Measurements from ENCODE around the gene LPGAT1.
"Not testable (repeated sequence)": the region's sequence is repeated elsewhere in the genome, so short reads cannot be mapped to it uniquely, and the experiment has no call there.

The LPGAT1 gene

GRCh38 chr1:211699059-211699458, 131.5 kb downstream of the LPGAT1 start:
- DNase-seq, result no peak

- no peak for DNase-seq
Observed at GRCh38 chr1:211698161-211699026, 132.2 kb downstream of the LPGAT1 start.

GRCh38 chr1:211697356-211697755, 133.2 kb downstream of the LPGAT1 start:
- no peak for DNase-seq

GRCh38 chr1:211695135-211695816, 135.3 kb downstream of the LPGAT1 start:
- DNase-seq, result peak; percentile 64

DNA sequence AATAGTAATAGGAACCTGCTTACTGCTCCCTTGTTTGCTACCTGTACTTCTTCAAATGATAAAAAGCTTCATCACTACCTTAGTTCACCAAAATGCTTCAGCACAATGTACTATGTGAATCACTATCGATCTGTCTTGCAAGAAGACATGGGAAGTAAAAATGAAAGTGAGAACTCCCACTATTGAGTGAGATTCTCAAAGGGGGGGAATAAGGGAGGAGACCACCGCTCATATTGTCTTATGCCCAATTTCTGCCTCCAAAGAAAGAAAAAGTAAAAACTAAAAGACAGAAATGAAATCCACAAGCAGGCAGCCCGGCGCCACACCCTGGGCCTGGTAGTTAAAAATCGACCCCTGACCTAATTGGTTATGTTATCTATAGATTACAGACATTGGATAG, 136.7 kb downstream of the LPGAT1 start:
- DNase-seq, result not testable (repeated sequence)
